LNCAP (cell line): ENCODE measurements around the gene GALNTL6.

ENCODE experiments used
- CTCF ChIP-seq: fragments of 450-650 bp; IDR thresholded peaks from 2 replicates; pipeline ENCODE4 v1.5.1; 2017; ENCODE audit warnings: mild to moderate bottlenecking

Gene GALNTL6

GRCh38 chr4:172938072-172938829, 1125.0 kb downstream of the GALNTL6 start:
- TF ChIP-seq CTCF, result no peak

GRCh38 chr4:172938870-172939269, 1125.7 kb downstream of the GALNTL6 start:
- TF ChIP-seq CTCF, result no peak

DNA sequence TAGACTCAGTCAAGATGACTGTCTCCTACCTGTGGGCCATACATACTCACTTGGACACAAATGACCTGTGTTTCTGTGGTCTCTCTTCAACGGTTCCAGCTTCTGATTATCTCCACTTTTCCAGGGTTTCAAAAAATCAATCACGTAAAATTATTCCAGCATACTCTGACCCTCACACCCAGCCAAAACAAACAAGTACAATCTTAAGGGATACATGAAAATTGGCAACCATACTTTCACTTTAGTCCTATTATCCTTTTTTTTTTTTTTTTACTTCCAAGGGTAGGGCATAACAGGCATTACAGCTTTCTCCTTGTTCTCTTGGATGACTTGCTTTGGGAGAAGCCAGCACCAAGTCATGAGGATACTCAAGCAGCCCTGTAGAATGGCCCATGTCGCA, 1129.6 kb downstream of the GALNTL6 start:
- no peak for TF ChIP-seq CTCF

DNA sequence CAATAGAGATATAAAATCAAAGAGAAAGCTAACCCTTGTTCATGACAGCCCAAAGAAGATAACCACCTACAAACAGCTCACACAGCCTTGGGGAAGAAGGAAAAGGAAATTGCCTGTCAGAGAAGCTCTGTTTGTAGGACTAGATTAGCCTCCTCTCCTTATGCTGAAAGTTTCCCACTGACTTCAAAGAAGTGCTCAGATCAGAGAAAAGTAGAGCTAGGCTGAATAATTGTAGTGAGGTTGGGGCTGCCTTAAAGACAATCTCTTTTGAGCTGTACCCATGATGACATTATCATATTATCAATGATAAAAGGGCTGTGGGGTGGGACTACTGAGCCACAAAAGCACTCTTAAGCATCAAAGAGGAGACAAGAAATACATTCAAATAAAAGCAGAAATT, 1132.4 kb downstream of the GALNTL6 start:
- no peak for TF ChIP-seq CTCF

- no peak for TF ChIP-seq CTCF
Observed at GRCh38 chr4:172946503-172946902, 1133.3 kb downstream of the GALNTL6 start.

DNA sequence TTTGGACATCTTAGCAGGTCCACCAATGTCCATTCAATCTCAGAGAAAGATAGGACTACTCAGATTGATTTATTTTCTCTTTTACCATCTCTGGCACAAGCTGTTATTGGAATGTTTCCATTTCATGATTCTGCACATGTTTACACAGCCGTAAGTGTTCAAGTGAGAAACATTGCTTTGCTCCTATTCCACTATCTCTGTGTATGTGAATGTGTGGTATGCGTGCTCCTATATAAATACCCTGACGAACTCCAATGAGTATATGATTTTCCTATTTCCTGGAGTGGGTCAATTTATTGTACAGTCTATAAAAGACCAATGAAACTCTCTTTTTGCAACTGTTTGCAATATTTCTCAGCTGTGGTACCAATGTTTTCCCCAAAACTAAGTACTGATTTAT, 1134.4 kb downstream of the GALNTL6 start:
- TF ChIP-seq CTCF, result no peak

DNA sequence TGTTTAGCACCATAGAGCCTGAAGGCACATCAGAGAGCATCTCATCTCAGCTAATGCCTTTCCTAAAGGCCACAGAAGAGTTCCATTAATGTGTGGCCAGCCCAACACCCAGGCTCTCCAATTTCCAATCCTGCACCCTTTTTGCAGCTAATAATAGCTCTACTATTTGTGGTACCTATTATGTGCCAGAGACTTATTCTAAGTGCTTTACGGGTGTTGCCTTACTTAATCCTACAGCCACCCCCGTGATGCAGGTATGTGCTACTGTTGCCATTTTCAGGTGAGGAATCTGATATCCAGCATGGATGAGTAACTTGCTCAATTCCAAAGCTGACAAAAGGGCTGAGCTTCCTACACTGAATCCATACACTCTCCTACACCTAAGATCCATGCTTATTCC, 1137.8 kb downstream of the GALNTL6 start:
- TF ChIP-seq CTCF, result no peak
